Thoracic aorta (tissue), 2 donors: ENCODE results near the gene DOCK10. TPM values are rescaled to one million over a fixed set of nuclear protein-coding genes. Genes with fewer than 3 reads are reported as not detected.

Experiments
- ATAC-seq: fragments of 150-250 bp; one replicate; pipeline ENCODE4 v1.8.0; 2017; ENCODE audit warnings: low read depth; ENCODE audit not compliant: insufficient number of reproducible peaks, low FRiP score
- DNase-seq: peaks from one replicate; pipeline ENCODE4 v3.0.0-alpha.2; 2020; ENCODE audit warnings: low spot score
- H3K27ac ChIP-seq, 2 donors: fragments of 200-600 bp; sonication (generic); 1 replicate in 1 of 2; 2 replicates in 1 of 2; pipeline ENCODE4 v1.5.1; 2016; ENCODE audit warnings: mild to moderate bottlenecking in 2 of 2, moderate library complexity in 2 of 2
- H3K27me3 ChIP-seq: fragments of 200-600 bp; sonication (generic); replicated peaks from 2 replicates; pipeline ENCODE4 v1.6.0; 2016; ENCODE audit warnings: mild to moderate bottlenecking; ENCODE audit not compliant: insufficient read depth
- H3K36me3 ChIP-seq: fragments of 200-600 bp; sonication (generic); one replicate; pipeline ENCODE4 v1.5.1; 2016
- H3K4me1 ChIP-seq, 2 donors: fragments of 200-600 bp; sonication (generic); 1 replicate in 1 of 2; 2 replicates in 1 of 2; pipeline versions ENCODE4 v1.5.1 to v1.6.0; 2016; ENCODE audit warnings: low read depth in 2 of 2, mild to moderate bottlenecking in 1 of 2; ENCODE audit not compliant: control insufficient read depth in 1 of 2
- H3K4me3 ChIP-seq: fragments of 200-600 bp; sonication (generic); 2 replicates; pipeline ENCODE4 v1.5.1; 2016; ENCODE audit warnings: mild to moderate bottlenecking
- H3K9me3 ChIP-seq: fragments of 200-600 bp; sonication (generic); 2 replicates; pipeline ENCODE4 v1.5.1; 2016
- total RNA-seq, 2 donors: library from RNA; depleted of rRNA; stranded (reverse); fragments of >200 nt; gene quantifications; one replicate each; pipeline versions ENCODE4 v1.1.0 to v1.2.3, GENCODE V29; 2016
- TF ChIP-seq, protein P1 (sequence below): fragments of 200-600 bp; sonication (generic); IDR thresholded peaks from one replicate; pipeline ENCODE4 v1.5.1; 2019; ENCODE audit warnings: antibody characterized with exemption

DOCK10 gene
- total RNA-seq, 2 donors from 2014 or later = 44.9 to 53.0 TPM

DNA sequence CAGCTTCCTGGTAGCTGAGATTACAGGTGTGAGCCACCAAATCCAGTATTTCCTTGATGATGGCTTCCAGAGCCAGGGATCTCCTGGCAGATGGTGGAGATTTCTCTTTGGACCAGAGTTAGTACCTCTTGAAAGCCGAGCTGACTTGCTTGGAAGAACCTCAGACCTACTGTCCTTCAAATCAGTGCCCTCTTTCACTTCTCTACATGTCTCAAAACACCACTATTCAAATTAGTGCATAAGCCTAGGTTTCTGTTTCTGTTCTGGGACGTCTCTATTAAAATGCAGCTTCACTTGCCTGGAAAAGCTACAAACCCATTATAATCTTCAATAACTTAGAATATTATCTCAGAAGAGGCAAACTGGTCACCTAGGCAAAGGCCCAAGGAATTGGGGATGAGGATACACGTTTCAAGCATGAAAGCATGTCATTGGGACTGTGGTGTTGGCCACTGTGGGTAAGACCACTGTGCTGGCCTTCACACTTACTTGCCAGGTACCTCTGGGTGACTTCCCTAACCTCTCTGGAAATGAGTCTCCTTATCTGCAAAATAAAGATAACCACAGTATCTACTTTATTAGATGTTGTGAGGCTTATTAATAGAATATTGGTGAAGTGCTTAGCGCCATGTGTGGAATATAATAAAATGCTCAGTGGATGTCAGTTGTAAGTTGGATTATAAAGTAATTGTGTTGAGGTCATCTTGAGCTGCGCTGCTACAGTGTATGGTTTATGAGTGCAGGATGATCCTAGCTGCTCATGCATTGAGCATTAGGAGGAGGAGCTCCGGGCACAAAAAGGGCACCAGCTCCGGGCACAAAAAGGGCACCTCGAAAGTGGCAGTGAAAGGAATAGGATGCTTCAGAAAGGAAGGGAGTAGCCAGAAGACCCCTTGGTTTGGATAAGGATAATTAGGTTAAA is 84.5 kb downstream of the DOCK10 start:
- H3K4me3 ChIP-seq = no peak overlapping the region
- DNase-seq (no peak), ATAC-seq (no peak)
- no peaks in the 10 kb centered on the region for H3K9me3 ChIP-seq
- H3K27ac ChIP-seq = no peak overlapping the region
- H3K4me1 ChIP-seq = peaks cover 15 to 43% of the 10 kb centered on the region in 2 donors
- TF ChIP-seq, protein P1, sequence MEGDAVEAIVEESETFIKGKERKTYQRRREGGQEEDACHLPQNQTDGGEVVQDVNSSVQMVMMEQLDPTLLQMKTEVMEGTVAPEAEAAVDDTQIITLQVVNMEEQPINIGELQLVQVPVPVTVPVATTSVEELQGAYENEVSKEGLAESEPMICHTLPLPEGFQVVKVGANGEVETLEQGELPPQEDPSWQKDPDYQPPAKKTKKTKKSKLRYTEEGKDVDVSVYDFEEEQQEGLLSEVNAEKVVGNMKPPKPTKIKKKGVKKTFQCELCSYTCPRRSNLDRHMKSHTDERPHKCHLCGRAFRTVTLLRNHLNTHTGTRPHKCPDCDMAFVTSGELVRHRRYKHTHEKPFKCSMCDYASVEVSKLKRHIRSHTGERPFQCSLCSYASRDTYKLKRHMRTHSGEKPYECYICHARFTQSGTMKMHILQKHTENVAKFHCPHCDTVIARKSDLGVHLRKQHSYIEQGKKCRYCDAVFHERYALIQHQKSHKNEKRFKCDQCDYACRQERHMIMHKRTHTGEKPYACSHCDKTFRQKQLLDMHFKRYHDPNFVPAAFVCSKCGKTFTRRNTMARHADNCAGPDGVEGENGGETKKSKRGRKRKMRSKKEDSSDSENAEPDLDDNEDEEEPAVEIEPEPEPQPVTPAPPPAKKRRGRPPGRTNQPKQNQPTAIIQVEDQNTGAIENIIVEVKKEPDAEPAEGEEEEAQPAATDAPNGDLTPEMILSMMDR = no peak
- H3K36me3 ChIP-seq = no peaks in the 10 kb centered on the region
- no peaks in the 10 kb centered on the region for H3K27me3 ChIP-seq

DNA sequence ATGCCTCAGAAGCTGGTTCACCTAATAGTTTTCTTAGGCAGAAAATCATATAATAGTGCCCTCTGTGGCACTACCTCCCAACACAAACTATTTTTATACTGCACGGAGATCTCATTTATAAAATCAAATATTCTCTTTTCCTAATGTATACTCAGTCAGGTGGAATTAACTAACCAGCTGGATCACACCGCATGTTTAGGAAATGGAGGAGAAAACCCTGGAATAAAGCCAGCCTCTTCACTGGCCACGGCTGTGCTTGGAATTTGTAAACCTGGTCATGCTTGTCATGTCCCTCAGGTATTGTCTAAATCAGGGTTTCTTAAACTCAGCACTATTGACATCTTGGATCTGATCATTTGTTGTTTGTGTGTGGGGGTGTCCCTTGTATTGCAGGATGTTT is 85.6 kb downstream of the DOCK10 start:
- Histone ChIP-seq H3K4me1 (peaks cover 15 to 36% of the 10 kb centered on the region in 2 donors), H3K4me3 (no peak overlapping the region), H3K27me3 (no peaks in the 10 kb centered on the region), H3K9me3 (no peaks in the 10 kb centered on the region), H3K27ac (no peak overlapping the region), H3K36me3 (no peaks in the 10 kb centered on the region)
- ATAC-seq (no peak), DNase-seq (no peak)
- TF ChIP-seq, protein P1 = no peak

DNA sequence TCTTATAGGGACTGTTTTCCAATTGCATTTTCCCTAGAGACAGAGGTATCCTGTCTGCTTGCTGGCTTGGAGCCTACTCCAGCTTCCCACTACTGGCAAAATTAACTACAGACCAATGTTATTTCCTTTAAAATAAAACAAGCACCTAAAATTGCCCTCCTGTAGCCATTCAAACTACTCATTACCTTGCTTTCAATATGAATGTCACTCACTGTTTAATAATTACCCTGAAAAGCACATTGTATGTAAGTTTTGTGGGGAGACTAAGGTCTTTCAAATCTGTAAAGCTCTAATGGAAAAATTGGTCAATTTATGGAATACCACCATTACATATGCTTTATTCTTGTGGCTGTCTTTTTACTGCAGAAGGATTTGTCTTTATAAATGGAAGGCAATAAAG is 87.3 kb downstream of the DOCK10 start:
- Histone ChIP-seq H3K9me3 (no peaks in the 10 kb centered on the region), H3K27me3 (no peaks in the 10 kb centered on the region), H3K27ac (no peak overlapping the region), H3K4me1 (peaks cover 15 to 34% of the 10 kb centered on the region in 2 donors), H3K36me3 (no peaks in the 10 kb centered on the region), H3K4me3 (no peak overlapping the region)
- ATAC-seq = no peak
- no peak for DNase-seq
- TF ChIP-seq, protein P1 = no peak

DNA sequence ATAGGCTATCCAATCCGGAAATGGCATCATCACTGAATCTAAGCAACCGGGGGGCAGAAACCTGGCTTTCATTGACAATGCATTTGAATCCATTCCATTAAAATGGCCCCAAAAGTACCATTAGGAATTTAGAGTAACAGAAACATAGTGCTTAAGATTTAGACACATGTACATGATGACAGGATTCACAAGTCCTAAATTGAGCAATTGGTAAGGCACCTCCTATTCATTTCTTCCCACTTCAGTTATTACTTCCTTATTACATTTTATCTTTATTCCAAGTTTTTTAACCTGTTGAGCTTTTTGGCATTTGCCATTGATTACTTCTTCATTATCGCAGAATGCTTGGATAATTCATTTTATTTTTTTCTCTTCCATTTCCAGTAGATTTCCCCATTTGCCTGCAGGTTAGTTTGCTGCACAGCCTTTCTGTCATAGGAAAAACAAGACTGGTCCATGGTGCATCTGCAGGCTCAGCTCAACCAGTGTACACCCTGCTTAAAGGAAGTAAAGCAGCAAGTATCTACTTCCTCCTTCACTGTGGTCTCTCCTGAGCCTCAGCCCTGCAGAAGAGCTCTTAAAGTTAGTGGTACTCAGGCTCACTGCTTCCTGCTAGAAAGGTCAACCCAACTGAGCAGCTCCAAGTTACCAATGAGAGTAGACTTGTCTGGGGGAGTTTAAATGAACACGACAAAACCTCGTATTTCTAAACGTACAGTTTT is 89.2 kb downstream of the DOCK10 start:
- TF ChIP-seq, protein P1 = no peak
- ATAC-seq = no peak

More for the DNA sequence above, 89.2 kb downstream of the DOCK10 start:
- H3K4me3 ChIP-seq = no peak overlapping the region
- H3K9me3 ChIP-seq = no peaks in the 10 kb centered on the region
- H3K4me1 ChIP-seq = peaks cover 1 to 28% of the 10 kb centered on the region in 2 donors
- H3K27ac ChIP-seq = no peak overlapping the region
- no peak for DNase-seq
- H3K27me3 ChIP-seq = no peaks in the 10 kb centered on the region
- no peaks in the 10 kb centered on the region for H3K36me3 ChIP-seq
